Measurements from ENCODE around the gene CDH16.
A peak's percentile ranks its signal among the peaks of the same experiment; 100 is the strongest.

The CDH16 gene

GRCh38 chr16:66927918-66928649, 9.4 kb upstream of the CDH16 start:
- DNase-seq (ENCODE audit: low read depth in 2 of 2), result no peak

GRCh38 chr16:66926961-66927436, 8.3 kb upstream of the CDH16 start:
- no peak for DNase-seq (ENCODE audit: low read depth in 2 of 2)

- DNase-seq (ENCODE audit: low read depth in 2 of 2), result no peak
Measured at GRCh38 chr16:66926171-66926947, 7.7 kb upstream of the CDH16 start.

GRCh38 chr16:66925322-66925840, 6.7 kb upstream of the CDH16 start, which contains the start of gene RRAD:
Gene RRAD (minus strand): TSS chr16:66925535. CDS start chr16:66925179, 356 bp downstream.
- DNase-seq (ENCODE audit: low read depth in 2 of 2), result no peak

- peak in 1 of 2 donors; percentile 19 for DNase-seq (ENCODE audit: low read depth in 2 of 2)
Measured at GRCh38 chr16:66924527-66925321, 6.0 kb upstream of the CDH16 start.

GRCh38 chr16:66923866-66924265, 5.2 kb upstream of the CDH16 start:
- DNase-seq (ENCODE audit: low read depth in 2 of 2), result no peak

- DNase-seq (ENCODE audit: low read depth in 2 of 2), result no peak
Measured at GRCh38 chr16:66923247-66923731, 4.6 kb upstream of the CDH16 start.

GRCh38 chr16:66921729-66922450, 3.2 kb upstream of the CDH16 start:
- no peak for DNase-seq (ENCODE audit: low read depth in 2 of 2)

GRCh38 chr16:66920924-66921680, 2.4 kb upstream of the CDH16 start:
- no peak for DNase-seq (ENCODE audit: low read depth in 2 of 2)

GRCh38 chr16:66920299-66920590, 1.6 kb upstream of the CDH16 start:
- no peak for DNase-seq (ENCODE audit: low read depth in 2 of 2)

GRCh38 chr16:66919569-66920298, 1.0 kb upstream of the CDH16 start:
- DNase-seq (ENCODE audit: low read depth in 2 of 2), result no peak

GRCh38 chr16:66918355-66918754, 330 bp downstream of the CDH16 start:
- no peak for DNase-seq (ENCODE audit: low read depth in 2 of 2)

- no peak for DNase-seq (ENCODE audit: low read depth in 2 of 2)
Measured at GRCh38 chr16:66917741-66918140, 944 bp downstream of the CDH16 start.

GRCh38 chr16:66916518-66916917, 2.2 kb downstream of the CDH16 start:
- DNase-seq (ENCODE audit: low read depth in 2 of 2), result no peak

GRCh38 chr16:66915041-66915440, 3.6 kb downstream of the CDH16 start:
- DNase-seq (ENCODE audit: low read depth in 2 of 2), result no peak

- no peak for DNase-seq (ENCODE audit: low read depth in 2 of 2)
Measured at GRCh38 chr16:66914541-66914940, 4.1 kb downstream of the CDH16 start.

- DNase-seq (ENCODE audit: low read depth in 2 of 2), result no peak
Measured at GRCh38 chr16:66913711-66914110, 5.0 kb downstream of the CDH16 start.

- DNase-seq (ENCODE audit: low read depth in 2 of 2), result no peak
Measured at GRCh38 chr16:66913081-66913480, 5.6 kb downstream of the CDH16 start.

- DNase-seq (ENCODE audit: low read depth in 2 of 2), result no peak
Measured at GRCh38 chr16:66911801-66912200, 6.9 kb downstream of the CDH16 start.

GRCh38 chr16:66911112-66911511, 7.6 kb downstream of the CDH16 start:
- no peak for DNase-seq (ENCODE audit: low read depth in 2 of 2)
